ENCODE measurements around the gene DOK4.

DNA sequence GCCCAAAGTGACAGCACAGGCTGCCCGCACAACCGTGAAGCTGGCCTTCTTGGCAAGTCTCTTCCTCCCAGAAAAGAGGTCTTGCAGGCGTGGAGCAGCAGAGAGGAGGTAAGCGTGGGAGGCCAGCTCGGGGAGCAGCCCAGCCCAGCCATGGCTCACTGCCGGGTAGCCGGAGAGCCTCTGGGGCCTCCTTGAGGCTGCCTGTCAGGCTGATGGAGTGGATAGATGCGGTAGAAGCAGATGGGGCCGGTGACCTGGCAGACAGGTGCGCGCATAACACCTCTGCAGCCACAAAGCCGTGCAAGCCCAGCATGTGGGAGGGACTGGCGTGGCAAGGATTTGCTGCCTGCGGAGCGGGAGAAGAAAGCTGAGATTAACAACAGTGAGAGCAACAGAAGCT, 17.1 kb upstream of the DOK4 start:
- no peak for TF ChIP-seq YY1 (IDR thresholded peaks at IDR 0.05; ENCODE audit: insufficient read depth, insufficient read length)
- no peak for TF ChIP-seq ZNF274 (IDR thresholded peaks at IDR 0.05; ENCODE audit: low read depth, low read length)

Data from NT2/D1 (cell line).